NOMO-1 treated with DMSO at 0.1 percent for 48 hours (cell line): ENCODE measurements around the gene IFT122.

Source experiments
- DNase-seq: peaks from one replicate; lab custom pipeline; 2025; ENCODE audit not compliant: unreplicated experiment; lab: John Stamatoyannopoulos, UW

The IFT122 gene

GRCh38 chr3:129554356-129555152 lies 114.5 kb downstream of the IFT122 start:
- DNase-seq, result peak; percentile 57

- no peak for DNase-seq
These were observed 115.1 kb downstream of the IFT122 start for GRCh38 chr3:129555153-129555550.

- peak; percentile 16 for DNase-seq
These were observed 115.8 kb downstream of the IFT122 start for GRCh38 chr3:129555616-129556357.

GRCh38 chr3:129556358-129556695 lies 116.3 kb downstream of the IFT122 start:
- DNase-seq, result no peak

- DNase-seq, result no peak
These were observed 117.0 kb downstream of the IFT122 start for GRCh38 chr3:129556890-129557547.

GRCh38 chr3:129557548-129557894 lies 117.5 kb downstream of the IFT122 start:
- DNase-seq, result no peak

GRCh38 chr3:129558081-129558771 lies 118.2 kb downstream of the IFT122 start:
- DNase-seq, result no peak

GRCh38 chr3:129558772-129559564 lies 118.9 kb downstream of the IFT122 start:
- peak; percentile 20 for DNase-seq

- DNase-seq, result no peak
These were observed 119.6 kb downstream of the IFT122 start for GRCh38 chr3:129559565-129560079.

- no peak for DNase-seq
These were observed 120.3 kb downstream of the IFT122 start for GRCh38 chr3:129560269-129560787.

GRCh38 chr3:129560911-129561594 lies 121.0 kb downstream of the IFT122 start:
- DNase-seq, result no peak

GRCh38 chr3:129561619-129562248 lies 121.7 kb downstream of the IFT122 start:
- no peak for DNase-seq

- DNase-seq, result no peak
These were observed 122.8 kb downstream of the IFT122 start for GRCh38 chr3:129562803-129563202.

- no peak for DNase-seq
These were observed 123.3 kb downstream of the IFT122 start for GRCh38 chr3:129563332-129563731.

- no peak for DNase-seq
These were observed 124.0 kb downstream of the IFT122 start for GRCh38 chr3:129563850-129564535.

GRCh38 chr3:129564981-129565644 lies 125.1 kb downstream of the IFT122 start:
- no peak for DNase-seq

GRCh38 chr3:129565902-129566301 lies 125.9 kb downstream of the IFT122 start:
- DNase-seq, result no peak

GRCh38 chr3:129567176-129567705 lies 127.2 kb downstream of the IFT122 start:
- DNase-seq, result no peak
